GM12878 (cell line): ENCODE results near the gene RAC3.

Source experiments
- PAX5 ChIP-seq: IDR thresholded peaks from 2 replicates; pipeline ENCODE4 v1.6.1; 2011; ENCODE audit warnings: low read depth, low read length, borderline replicate concordance
- SMC3 ChIP-seq: IDR thresholded peaks from 2 replicates; pipeline ENCODE4 v1.6.1; 2011; ENCODE audit warnings: low read length, improper control_type of control experiment, borderline replicate concordance

DNA sequence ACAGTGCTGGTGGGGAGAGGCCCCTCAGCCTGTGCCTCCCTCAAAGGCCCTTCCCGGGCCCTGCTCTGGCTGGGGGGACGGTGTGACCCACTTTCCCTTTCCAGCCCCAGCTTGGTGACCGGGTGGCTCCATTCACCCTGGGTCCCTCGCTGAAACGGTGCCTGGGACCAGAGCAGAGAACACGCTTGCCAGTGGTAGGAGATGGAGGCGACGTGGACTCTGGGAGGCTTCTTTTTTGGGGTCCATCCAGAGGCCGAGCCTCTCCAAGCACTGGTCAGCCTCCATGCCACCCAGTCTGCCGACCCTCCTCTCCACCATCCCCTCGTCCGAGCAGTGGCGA, 16.5 kb upstream of the RAC3 start:
- TF ChIP-seq SMC3 (no peak), PAX5 (no peak)
